Calu3 (cell line): ENCODE results near the gene SLC26A11. TPM values are rescaled to one million over a fixed set of nuclear protein-coding genes. Genes with fewer than 3 reads are reported as not detected.

Experiments
- BruUV-seq: library from RNA; stranded (reverse); fragments of 400-500 nt; replicated peaks from 2 replicates; lab custom pipeline; 2021; lab: Mats Ljungman, UMichigan
- CTCF ChIA-PET: fragments of 300-600 bp; sonication (Branson Sonifier 250); formaldehyde crosslinking; loops from one replicate; lab custom pipeline; 2022; ENCODE audit warnings: antibody characterized with exemption; lab: Charles Lee
- DNase-seq: peaks from one replicate; pipeline ENCODE4 v3.0.0; 2022
- H3K27ac Mint-ChIP-seq: one replicate; pipeline ENCODE4 v1.8.0; 2022; ENCODE audit warnings: mixed read lengths; ENCODE audit not compliant: unreplicated experiment
- H3K27me3 Mint-ChIP-seq: one replicate; pipeline ENCODE4 v1.8.0; 2022; ENCODE audit warnings: mixed read lengths; ENCODE audit not compliant: unreplicated experiment
- H3K36me3 Mint-ChIP-seq: one replicate; pipeline ENCODE4 v1.8.0; 2022; ENCODE audit warnings: mild to moderate bottlenecking, moderate library complexity, mixed read lengths; ENCODE audit not compliant: insufficient read depth, unreplicated experiment
- H3K4me1 Mint-ChIP-seq: one replicate; pipeline ENCODE4 v1.8.0; 2022; ENCODE audit warnings: mild to moderate bottlenecking, low read depth, mixed read lengths; ENCODE audit not compliant: unreplicated experiment
- H3K4me3 Mint-ChIP-seq: one replicate; pipeline ENCODE4 v1.8.0; 2022; ENCODE audit warnings: mild to moderate bottlenecking, low read depth, moderate library complexity, mixed read lengths; ENCODE audit not compliant: unreplicated experiment
- H3K9me3 Mint-ChIP-seq: one replicate; pipeline ENCODE4 v1.8.0; 2022; ENCODE audit warnings: low read depth, mixed read lengths; ENCODE audit not compliant: unreplicated experiment
- intact Hi-C: fragments of 100-400 bp; cut with micrococcal nuclease; formaldehyde crosslinking; loops from one replicate; pipeline ENCODE4 v1.10.0; 2022; ENCODE audit not compliant: unreplicated experiment
- total RNA-seq: library from RNA; stranded (reverse); gene quantifications from 2 replicates; pipeline ENCODE4 v1.2.3, GENCODE V29; 2022
- TF ChIP-seq, protein P1 (sequence below): fragments of 200-600 bp; IDR thresholded peaks from one replicate; pipeline ENCODE4 v1.8.0; 2022; ENCODE audit warnings: antibody characterized with exemption; ENCODE audit not compliant: unreplicated experiment

Gene SLC26A11
- total RNA-seq, 1 experiment from 2014 or later: 7.2 TPM

DNA sequence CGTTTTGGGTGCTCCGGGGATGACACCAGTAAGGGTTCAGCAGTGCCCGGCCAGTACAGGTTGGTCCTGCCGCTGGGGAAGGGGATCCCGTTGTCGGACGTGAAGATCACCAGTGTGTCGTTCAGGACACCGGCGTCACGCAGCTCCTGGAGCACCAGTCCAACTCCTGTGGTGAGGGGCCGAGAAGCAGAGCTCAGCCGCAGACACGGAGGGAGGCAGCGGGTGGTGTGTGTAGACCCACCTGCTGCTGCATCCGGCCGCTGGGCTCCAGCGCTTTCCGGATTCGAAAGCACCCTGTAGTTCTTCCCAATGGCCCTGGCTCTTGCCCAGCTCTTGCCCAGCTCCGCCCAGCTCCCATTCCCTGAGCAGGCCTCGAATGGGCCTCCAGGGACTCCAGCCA lies 8.1 kb upstream of the SLC26A11 start:
- Mint-ChIP-seq H3K36me3 (peaks cover 9% of the 10 kb centered on the region), H3K27me3 (no peaks in the 10 kb centered on the region), H3K4me3 (no peak overlapping the region), H3K4me1 (no peaks in the 10 kb centered on the region), H3K9me3 (no peaks in the 10 kb centered on the region), H3K27ac (no peak overlapping the region)
- DNase-seq: no peak
- CTCF ChIA-PET: no interaction called here
- BruUV-seq: no TSS peak
- intact Hi-C loops: no loop called here
- TF ChIP-seq, protein P1, sequence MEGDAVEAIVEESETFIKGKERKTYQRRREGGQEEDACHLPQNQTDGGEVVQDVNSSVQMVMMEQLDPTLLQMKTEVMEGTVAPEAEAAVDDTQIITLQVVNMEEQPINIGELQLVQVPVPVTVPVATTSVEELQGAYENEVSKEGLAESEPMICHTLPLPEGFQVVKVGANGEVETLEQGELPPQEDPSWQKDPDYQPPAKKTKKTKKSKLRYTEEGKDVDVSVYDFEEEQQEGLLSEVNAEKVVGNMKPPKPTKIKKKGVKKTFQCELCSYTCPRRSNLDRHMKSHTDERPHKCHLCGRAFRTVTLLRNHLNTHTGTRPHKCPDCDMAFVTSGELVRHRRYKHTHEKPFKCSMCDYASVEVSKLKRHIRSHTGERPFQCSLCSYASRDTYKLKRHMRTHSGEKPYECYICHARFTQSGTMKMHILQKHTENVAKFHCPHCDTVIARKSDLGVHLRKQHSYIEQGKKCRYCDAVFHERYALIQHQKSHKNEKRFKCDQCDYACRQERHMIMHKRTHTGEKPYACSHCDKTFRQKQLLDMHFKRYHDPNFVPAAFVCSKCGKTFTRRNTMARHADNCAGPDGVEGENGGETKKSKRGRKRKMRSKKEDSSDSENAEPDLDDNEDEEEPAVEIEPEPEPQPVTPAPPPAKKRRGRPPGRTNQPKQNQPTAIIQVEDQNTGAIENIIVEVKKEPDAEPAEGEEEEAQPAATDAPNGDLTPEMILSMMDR: no peak

DNA sequence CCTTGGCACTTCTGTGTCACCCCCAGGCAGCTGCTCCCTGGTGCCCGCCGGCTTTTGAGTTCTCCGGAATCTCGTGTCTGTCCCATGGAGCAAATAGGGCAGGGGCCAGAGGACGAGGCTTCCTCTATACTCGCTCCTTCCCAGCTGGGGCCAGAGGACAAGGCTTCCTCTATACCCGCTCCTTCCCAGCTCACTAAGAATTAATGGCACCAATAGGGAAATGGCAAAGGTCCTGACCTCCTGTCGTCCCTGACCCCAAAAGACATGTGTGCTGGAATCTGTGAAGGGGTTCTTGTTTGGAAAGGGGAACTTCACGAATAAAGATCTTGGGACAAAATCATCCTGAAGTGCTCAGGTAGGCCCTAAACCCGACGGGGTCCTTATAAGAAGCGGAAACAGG lies 7.7 kb upstream of the SLC26A11 start:
- CTCF ChIA-PET: no interaction called here

DNA sequence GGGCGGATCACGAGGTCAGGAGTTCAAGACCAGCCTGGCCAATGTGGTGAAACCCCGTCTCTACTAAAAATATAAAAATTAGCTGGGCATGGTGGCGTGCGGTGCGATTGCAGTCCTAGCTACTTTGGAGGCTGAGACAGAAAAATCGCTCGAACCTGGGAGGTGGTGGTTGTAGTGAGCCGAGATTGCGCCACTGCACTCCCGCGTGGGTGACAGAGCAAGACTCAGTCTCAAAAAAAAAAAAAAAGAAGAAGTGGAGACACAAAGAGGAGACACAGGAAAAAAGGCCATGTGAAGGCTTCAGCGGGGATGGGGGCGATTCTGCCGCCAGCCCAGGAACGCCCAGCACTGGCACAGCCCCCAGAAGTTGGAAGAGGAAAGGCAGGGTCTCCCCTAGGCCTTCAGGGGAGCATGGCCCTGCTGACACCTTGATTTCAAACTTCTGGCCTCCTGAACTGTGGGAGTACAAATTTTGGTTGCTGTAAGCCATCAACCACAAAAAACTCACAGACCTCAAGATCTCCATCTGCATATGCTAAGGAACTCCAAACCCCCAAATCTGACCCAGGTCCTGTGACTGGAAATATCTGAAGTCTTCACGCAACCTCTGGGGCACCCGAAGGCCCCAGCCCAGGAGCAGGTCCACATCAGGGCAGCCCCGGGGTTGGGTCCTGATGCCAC lies 7.1 kb upstream of the SLC26A11 start:
- peaks cover 9% of the 10 kb centered on the region for H3K36me3 Mint-ChIP-seq
- no peaks in the 10 kb centered on the region for H3K9me3 Mint-ChIP-seq
- intact Hi-C loops: no loop called here
- no peak overlapping the region for H3K27ac Mint-ChIP-seq
- TF ChIP-seq, protein P1: no peak
- CTCF ChIA-PET: no interaction called here
- no peaks in the 10 kb centered on the region for H3K27me3 Mint-ChIP-seq
- no peak overlapping the region for H3K4me3 Mint-ChIP-seq
- DNase-seq: no peak
- no TSS peak for BruUV-seq
- H3K4me1 Mint-ChIP-seq: no peaks in the 10 kb centered on the region

More for the DNA sequence above, 7.7 kb upstream of the SLC26A11 start:
- intact Hi-C loops: no loop called here
- H3K27me3 Mint-ChIP-seq: no peaks in the 10 kb centered on the region
- no TSS peak for BruUV-seq
- no peak overlapping the region for H3K4me3 Mint-ChIP-seq
- no peaks in the 10 kb centered on the region for H3K4me1 Mint-ChIP-seq
- H3K9me3 Mint-ChIP-seq: no peaks in the 10 kb centered on the region
- TF ChIP-seq, protein P1: no peak
- H3K27ac Mint-ChIP-seq: no peak overlapping the region
- DNase-seq: no peak
- peaks cover 9% of the 10 kb centered on the region for H3K36me3 Mint-ChIP-seq

DNA sequence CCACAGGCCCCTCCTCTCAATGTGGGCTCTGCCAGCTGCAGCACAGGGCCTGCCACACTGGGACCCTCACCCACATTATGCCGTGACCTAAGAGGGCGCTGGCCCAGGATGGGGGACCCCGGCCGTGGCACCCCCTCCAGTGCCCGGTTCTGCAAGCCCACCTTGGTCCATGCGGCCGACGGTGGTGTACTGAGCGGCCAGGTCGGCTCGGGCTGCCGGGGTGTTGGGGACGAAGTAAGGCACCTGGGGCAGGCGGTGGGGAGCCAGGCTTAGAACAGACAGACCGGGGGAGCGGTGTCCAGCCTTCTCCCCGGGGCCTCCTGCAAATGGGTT lies 6.6 kb upstream of the SLC26A11 start:
- TF ChIP-seq, protein P1: no peak
- CTCF ChIA-PET: no interaction called here
- H3K9me3 Mint-ChIP-seq: no peaks in the 10 kb centered on the region
- no peak overlapping the region for H3K27ac Mint-ChIP-seq
- H3K27me3 Mint-ChIP-seq: no peaks in the 10 kb centered on the region
- no TSS peak for BruUV-seq
- no peak for DNase-seq
- H3K36me3 Mint-ChIP-seq: peaks cover 12% of the 10 kb centered on the region
- intact Hi-C loops: no loop called here
- peaks cover 1% of the 10 kb centered on the region for H3K4me1 Mint-ChIP-seq
- no peak overlapping the region for H3K4me3 Mint-ChIP-seq
